ENCODE results near the gene ZMYM5. TPM values are rescaled to one million over a fixed set of nuclear protein-coding genes. Genes with fewer than 3 reads are reported as not detected.
"Not testable (repeated sequence)": the region's sequence is repeated elsewhere in the genome, so short reads cannot be mapped to it uniquely, and the experiment has no call there.

The ZMYM5 gene
- total RNA-seq, 2 donors from 2014 or later, result 6.4 to 10.3 TPM

DNA sequence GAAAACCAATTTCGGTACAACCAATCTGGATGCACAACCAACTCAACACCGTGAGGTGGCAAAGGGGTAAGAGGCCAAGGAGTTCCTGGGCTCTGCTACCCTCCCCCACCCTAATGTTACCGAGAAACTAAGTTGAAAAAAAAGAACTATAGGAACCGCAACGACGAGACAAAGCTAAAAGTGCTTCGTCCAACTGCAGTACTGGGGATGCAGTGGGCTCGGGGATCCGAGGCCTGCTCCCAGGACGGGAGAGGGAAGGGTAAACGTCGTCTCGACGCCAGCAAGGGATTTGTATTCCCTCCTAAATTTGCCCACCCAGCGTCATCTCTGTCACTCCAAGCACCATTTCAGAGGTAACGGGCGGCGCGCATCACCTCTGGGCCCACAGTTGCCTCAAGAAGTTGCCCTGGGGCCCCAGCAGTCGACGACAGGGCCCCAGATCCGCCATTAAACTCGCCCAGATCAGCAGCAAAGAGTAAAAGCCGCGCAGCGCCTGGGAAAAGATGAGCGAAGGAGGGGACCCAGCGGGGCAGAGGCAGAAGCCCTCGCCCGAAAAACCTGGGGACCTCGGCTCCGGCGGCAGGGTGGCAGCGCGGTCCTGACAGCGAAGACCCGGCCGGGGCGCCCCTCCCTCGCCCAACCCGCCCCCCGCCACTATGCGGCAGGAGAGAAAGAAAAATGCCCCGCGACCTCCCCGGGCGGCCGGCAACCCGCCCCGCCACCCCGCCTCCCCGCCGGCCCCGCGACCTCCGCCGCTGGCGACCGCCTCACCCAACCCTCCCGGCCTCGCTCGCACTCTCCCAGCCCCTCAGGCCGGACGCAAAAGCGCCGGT is 752 bp downstream of the ZMYM5 start:
- no peaks in the 10 kb centered on the region for H3K36me3 ChIP-seq
- H3K9me3 ChIP-seq, result no peaks in the 10 kb centered on the region
- peaks cover 0 to 17% of the 10 kb centered on the region in 2 donors for H3K4me1 ChIP-seq
- peak overlapping the region; percentile 82 to 93 for H3K4me3 ChIP-seq
- TF ChIP-seq CTCF (IDR thresholded peaks at IDR 0.05), result no peak
- H3K27me3 ChIP-seq, result no peaks in the 10 kb centered on the region
- peak overlapping the region; percentile 98 to 99 for H3K27ac ChIP-seq
- DNase-seq (ENCODE audit: low spot score), result no peak

DNA sequence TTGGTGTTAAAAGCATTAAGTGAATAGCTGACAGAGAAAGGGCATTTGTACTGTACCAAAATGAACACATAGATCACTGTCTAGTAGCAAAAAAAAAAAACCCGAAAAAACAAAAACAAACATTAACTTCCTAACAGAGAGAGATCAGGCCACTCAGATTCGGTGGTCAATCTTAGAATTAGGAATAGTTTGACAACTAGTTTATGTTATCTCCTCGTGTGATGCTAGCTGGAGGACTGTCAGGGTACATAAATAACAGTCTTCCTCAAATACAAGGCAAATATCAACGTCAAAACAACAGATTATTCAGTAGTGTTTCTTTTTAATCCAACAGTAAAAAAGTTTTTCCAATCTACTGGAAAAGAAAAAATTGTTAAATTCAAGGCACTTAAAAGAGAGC is 1.7 kb downstream of the ZMYM5 start:
- peak overlapping the region; percentile 82 to 93 for H3K4me3 ChIP-seq
- no peak for TF ChIP-seq CTCF (IDR thresholded peaks at IDR 0.05)
- no peak for DNase-seq (ENCODE audit: low spot score)
- H3K4me1 ChIP-seq, result peaks cover 0 to 17% of the 10 kb centered on the region in 2 donors
- peak overlapping the region; percentile 98 to 99 for H3K27ac ChIP-seq
- no peaks in the 10 kb centered on the region for H3K27me3 ChIP-seq
- no peaks in the 10 kb centered on the region for H3K9me3 ChIP-seq
- no peaks in the 10 kb centered on the region for H3K36me3 ChIP-seq

DNA sequence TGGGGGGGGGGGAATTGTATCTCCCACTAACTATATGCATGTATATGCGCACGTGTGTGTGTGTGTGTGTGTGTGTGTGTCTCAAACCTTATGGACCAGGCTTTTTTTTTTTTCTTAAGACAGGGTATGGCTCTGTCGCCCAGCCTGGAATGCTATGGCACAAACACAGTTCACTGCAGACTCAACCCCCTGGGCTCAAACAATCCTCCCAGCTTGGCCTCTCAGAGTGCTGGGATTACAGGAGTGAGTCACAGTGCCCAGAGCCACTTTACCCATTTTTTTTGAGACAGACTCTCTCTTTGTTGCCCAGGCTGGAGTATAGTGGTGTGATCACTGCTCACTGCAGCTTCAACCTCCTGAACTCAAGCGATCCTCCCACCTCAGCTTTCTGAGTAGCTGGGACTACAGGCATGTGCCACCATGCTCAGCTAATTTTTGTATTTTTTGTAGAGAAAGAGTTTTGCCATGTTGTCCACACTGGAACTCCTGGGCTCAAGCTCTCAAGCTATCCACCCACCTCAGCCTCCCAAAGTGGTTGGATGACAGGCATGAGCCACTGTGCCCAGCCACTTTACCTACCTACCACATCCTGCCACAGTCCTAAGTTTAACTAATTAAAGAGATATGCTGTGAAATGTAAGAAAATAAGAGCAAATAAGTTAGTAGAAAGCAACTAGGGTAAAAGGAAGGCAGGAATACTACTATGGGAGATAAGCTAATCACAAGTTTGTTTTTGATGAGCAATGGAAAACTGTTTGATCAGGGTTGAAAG is 2.4 kb downstream of the ZMYM5 start:
- Histone ChIP-seq H3K4me1 (peaks cover 0 to 17% of the 10 kb centered on the region in 2 donors), H3K4me3 (no peak overlapping the region), H3K27ac (peak overlapping the region; percentile 98 to 99), H3K9me3 (no peaks in the 10 kb centered on the region), H3K27me3 (no peaks in the 10 kb centered on the region), H3K36me3 (no peaks in the 10 kb centered on the region)
- TF ChIP-seq CTCF (IDR thresholded peaks at IDR 0.05), result no peak
- no peak for DNase-seq (ENCODE audit: low spot score)

DNA sequence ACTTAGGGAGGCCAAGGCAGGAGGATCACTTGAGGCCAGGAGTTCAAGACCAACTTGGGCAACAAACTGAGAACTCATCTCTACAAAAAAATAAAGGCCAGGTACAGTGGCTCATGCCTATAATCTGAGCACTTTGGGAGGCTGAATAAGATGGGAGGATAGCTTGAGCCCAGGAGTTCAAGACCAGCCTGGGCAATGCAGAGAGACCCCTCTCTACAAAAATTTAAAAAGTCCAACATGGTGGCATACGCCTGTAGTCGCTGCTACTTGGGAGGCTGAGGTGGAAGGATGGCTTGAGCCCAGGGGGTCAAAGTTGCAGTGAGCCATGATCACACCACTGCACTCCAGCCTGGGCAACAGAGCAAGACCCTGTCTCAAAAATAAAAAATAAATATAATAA is 5.8 kb downstream of the ZMYM5 start:
- not testable (repeated sequence) for H3K36me3 ChIP-seq; DNase-seq (ENCODE audit: low spot score); H3K9me3 ChIP-seq; H3K27ac ChIP-seq; H3K4me3 ChIP-seq; H3K27me3 ChIP-seq
- H3K4me1 ChIP-seq, result peaks cover 0 to 17% of the 10 kb centered on the region in 2 donors

DNA sequence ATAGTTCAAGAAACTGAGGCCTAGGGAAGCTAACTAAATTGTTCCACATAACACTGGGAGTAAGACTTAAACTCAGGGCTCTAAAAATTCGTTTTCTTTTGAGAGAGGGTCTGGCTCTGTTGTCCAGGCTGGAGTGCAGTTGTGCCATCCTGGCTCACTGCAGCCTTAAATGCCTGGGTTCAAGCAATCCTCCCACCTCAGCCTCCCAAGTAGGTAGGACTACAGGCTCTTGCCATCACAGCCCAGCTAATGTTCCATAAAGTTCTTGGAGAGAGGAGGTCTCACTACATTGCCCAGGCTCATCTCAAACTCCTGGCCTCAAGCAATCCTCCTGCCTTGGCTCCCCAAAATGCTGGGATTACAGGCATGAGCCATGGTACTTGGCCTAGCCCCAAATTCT is 10.7 kb downstream of the ZMYM5 start:
- H3K4me3 ChIP-seq, result no peak overlapping the region
- DNase-seq (ENCODE audit: low spot score), result no peak
- no peaks in the 10 kb centered on the region for H3K27me3 ChIP-seq
- no peaks in the 10 kb centered on the region for H3K9me3 ChIP-seq
- no peak overlapping the region for H3K27ac ChIP-seq
- H3K36me3 ChIP-seq, result peaks cover 18% of the 10 kb centered on the region
- no peaks in the 10 kb centered on the region for H3K4me1 ChIP-seq
- TF ChIP-seq CTCF (IDR thresholded peaks at IDR 0.05), result no peak

DNA sequence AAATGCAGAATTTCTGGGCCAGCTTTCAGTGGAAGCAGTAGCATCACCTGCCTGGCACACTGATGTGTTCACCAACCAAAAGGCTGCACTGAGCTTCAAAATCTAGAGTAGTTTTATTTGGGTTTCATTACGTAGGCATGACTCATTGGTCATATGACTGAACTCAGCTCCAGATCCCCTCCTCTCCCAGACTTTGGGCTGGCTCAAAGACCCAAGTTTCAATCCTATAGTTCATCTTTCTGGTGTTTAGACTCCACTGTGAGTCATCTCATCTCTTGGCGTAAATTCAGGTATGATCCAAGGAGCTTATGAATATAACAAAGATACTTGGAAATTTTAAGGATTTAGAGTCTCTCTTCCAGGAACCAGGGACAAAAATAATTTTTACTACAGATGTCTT is 17.7 kb downstream of the ZMYM5 start:
- TF ChIP-seq CTCF (IDR thresholded peaks at IDR 0.05), result no peak
- Histone ChIP-seq H3K36me3 (peaks cover 15% of the 10 kb centered on the region), H3K4me3 (no peak overlapping the region), H3K27ac (peak overlapping the region in 1 of 2 donors; percentile 15), H3K9me3 (no peaks in the 10 kb centered on the region), H3K4me1 (peaks cover 0 to 10% of the 10 kb centered on the region in 2 donors), H3K27me3 (no peaks in the 10 kb centered on the region)
- DNase-seq (ENCODE audit: low spot score), result no peak

Data from right atrium auricular region (tissue), 2 donors.